Prostate gland (tissue), 2 donors: Measurements from ENCODE around the gene AAMP. TPM values are rescaled to one million over a fixed set of nuclear protein-coding genes. Genes with fewer than 3 reads are reported as not detected.

Experiments used
- DNase-seq: peaks from one replicate; pipeline ENCODE4 v3.0.0-alpha.2; 2019; ENCODE audit warnings: low spot score
- H3K27ac ChIP-seq, 2 donors: fragments of 200-600 bp; sonication (generic); 2 replicates each; pipeline ENCODE4 v1.5.1; 2017 to 2019
- H3K27me3 ChIP-seq: fragments of 200-600 bp; sonication (generic); replicated peaks from 2 replicates; pipeline ENCODE4 v1.5.1; 2019; ENCODE audit not compliant: insufficient read depth
- H3K36me3 ChIP-seq, 2 donors: fragments of 200-600 bp; sonication (generic); 1 replicate in 1 of 2; 2 replicates in 1 of 2; pipeline versions ENCODE4 v1.5.1 to v1.8.1; 2017 to 2019
- H3K4me1 ChIP-seq: fragments of 200-600 bp; sonication (generic); replicated peaks from 2 replicates; pipeline ENCODE4 v1.5.1; 2019
- H3K4me3 ChIP-seq, 2 donors: fragments of 200-600 bp; sonication (generic); 2 replicates each; pipeline ENCODE4 v1.5.1; 2017 to 2019
- H3K9me3 ChIP-seq: fragments of 200-600 bp; sonication (generic); 2 replicates; pipeline ENCODE4 v1.5.1; 2017
- CTCF ChIP-seq, 4 experiments: fragments of 200-600 bp in 2 of 4; fragments of 450-650 bp in 2 of 4; sonication (generic) in 2 of 4; IDR thresholded peaks; 1 replicate in 3 of 4; 2 replicates in 1 of 4; pipeline ENCODE4 v1.5.1; 2016 to 2019; ENCODE audit warnings: antibody characterized with exemption in 4 of 4, mild to moderate bottlenecking in 2 of 4, moderate library complexity in 2 of 4
- POLR2A ChIP-seq: fragments of 450-650 bp; IDR thresholded peaks from one replicate; pipeline ENCODE4 v1.6.1; 2016; ENCODE audit warnings: antibody characterized with exemption, mild to moderate bottlenecking
- POLR2AphosphoS5 ChIP-seq: sonication (generic); formaldehyde crosslinking; IDR thresholded peaks from one replicate; pipeline ENCODE4 v1.6.1; 2017; ENCODE audit warnings: antibody characterized with exemption
- WGBS: methylation state at CpG from one replicate; pipeline ENCODE4 v1.1.5; 2018; 5-methylcytosine and 5-hydroxymethylcytosine counted together
- intact Hi-C: fragments of 100-400 bp; cut with DNase I; formaldehyde crosslinking; loops from one replicate; pipeline ENCODE4 v1.14.2; 2022
- total RNA-seq, 2 donors: library from RNA; depleted of rRNA; stranded (reverse); fragments of >200 nt; gene quantifications; one replicate each; pipeline ENCODE4 v1.1.0, GENCODE V29; 2016

AAMP gene
- total RNA-seq, 2 donors from 2014 or later: 217 to 237 TPM

GRCh38 chr2:218252509-218253231 lies 17.3 kb downstream of the AAMP start:
- 66% methylated on average over 7 of the region's 7 CpGs for WGBS
- no peak for DNase-seq
- no peaks in the 10 kb centered on the region for H3K27me3 ChIP-seq
- TF ChIP-seq POLR2AphosphoS5 (no peak), CTCF (IDR thresholded peaks at IDR 0.05) (no peak), POLR2A (no peak)
- H3K4me3 ChIP-seq: no peak overlapping the region
- H3K27ac ChIP-seq: no peak overlapping the region
- no peaks in the 10 kb centered on the region for H3K9me3 ChIP-seq
- peaks cover 21 to 36% of the 10 kb centered on the region in 2 donors for H3K36me3 ChIP-seq
- intact Hi-C loops: no loop called here
- no peaks in the 10 kb centered on the region for H3K4me1 ChIP-seq

GRCh38 chr2:218249691-218250090 lies 20.2 kb downstream of the AAMP start:
- 97% methylated on average over 13 of the region's 13 CpGs for WGBS
- H3K4me1 ChIP-seq: no peaks in the 10 kb centered on the region
- H3K27me3 ChIP-seq: no peaks in the 10 kb centered on the region
- H3K27ac ChIP-seq: no peak overlapping the region
- no peak for TF ChIP-seq CTCF (IDR thresholded peaks at IDR 0.05)
- no peak for TF ChIP-seq POLR2A
- TF ChIP-seq POLR2AphosphoS5: no peak
- H3K4me3 ChIP-seq: no peak overlapping the region
- DNase-seq: no peak
- H3K36me3 ChIP-seq: peaks cover 24 to 46% of the 10 kb centered on the region in 2 donors
- no peaks in the 10 kb centered on the region for H3K9me3 ChIP-seq
- intact Hi-C loops: no loop called here

- WGBS: 69% methylated on average over 5 of the region's 5 CpGs
Measured at GRCh38 chr2:218245214-218245613, 24.7 kb downstream of the AAMP start.

GRCh38 chr2:218244665-218245064 lies 25.3 kb downstream of the AAMP start:
- TF ChIP-seq CTCF (IDR thresholded peaks at IDR 0.05) (no peak), POLR2A (no peak), POLR2AphosphoS5 (peak; percentile 23)
- no peak for DNase-seq
- Histone ChIP-seq H3K4me3 (no peak overlapping the region), H3K36me3 (peaks cover 16 to 23% of the 10 kb centered on the region in 2 donors), H3K27me3 (no peaks in the 10 kb centered on the region), H3K27ac (no peak overlapping the region), H3K4me1 (no peaks in the 10 kb centered on the region), H3K9me3 (no peaks in the 10 kb centered on the region)
- intact Hi-C loops: no loop called here
- whole genome bisulfite sequencing: 72% methylated on average over 2 of the region's 2 CpGs

More at GRCh38 chr2:218245214-218245613, 24.7 kb downstream of the AAMP start:
- Histone ChIP-seq H3K27ac (no peak overlapping the region), H3K27me3 (no peaks in the 10 kb centered on the region), H3K36me3 (peaks cover 21 to 23% of the 10 kb centered on the region in 2 donors), H3K4me1 (no peaks in the 10 kb centered on the region), H3K9me3 (no peaks in the 10 kb centered on the region), H3K4me3 (no peak overlapping the region)
- no peak for DNase-seq
- TF ChIP-seq POLR2AphosphoS5: no peak
- no peak for TF ChIP-seq POLR2A
- TF ChIP-seq CTCF (IDR thresholded peaks at IDR 0.05): no peak
- intact Hi-C loops: no loop called here

- 57% methylated on average over 1 of the region's 1 CpG for WGBS
Measured at GRCh38 chr2:218244204-218244603, 25.7 kb downstream of the AAMP start.

More at GRCh38 chr2:218244204-218244603, 25.7 kb downstream of the AAMP start:
- no peak for DNase-seq
- Histone ChIP-seq H3K9me3 (no peaks in the 10 kb centered on the region), H3K27ac (no peak overlapping the region), H3K36me3 (peaks cover 11 to 19% of the 10 kb centered on the region in 2 donors), H3K4me3 (no peak overlapping the region), H3K4me1 (no peaks in the 10 kb centered on the region), H3K27me3 (no peaks in the 10 kb centered on the region)
- intact Hi-C loops: no loop called here
- no peak for TF ChIP-seq CTCF (IDR thresholded peaks at IDR 0.05)
- no peak for TF ChIP-seq POLR2A
- TF ChIP-seq POLR2AphosphoS5: no peak
